NCI-H82 treated with DMSO at 0.1 percent for 48 hours (cell line): ENCODE data around the gene WDR31.
"Not testable (repeated sequence)": the region's sequence is repeated elsewhere in the genome, so short reads cannot be mapped to it uniquely, and the experiment has no call there.

Source experiments
- DNase-seq: peaks from one replicate; lab custom pipeline; 2025; ENCODE audit not compliant: unreplicated experiment; lab: John Stamatoyannopoulos, UW

WDR31 gene

DNA sequence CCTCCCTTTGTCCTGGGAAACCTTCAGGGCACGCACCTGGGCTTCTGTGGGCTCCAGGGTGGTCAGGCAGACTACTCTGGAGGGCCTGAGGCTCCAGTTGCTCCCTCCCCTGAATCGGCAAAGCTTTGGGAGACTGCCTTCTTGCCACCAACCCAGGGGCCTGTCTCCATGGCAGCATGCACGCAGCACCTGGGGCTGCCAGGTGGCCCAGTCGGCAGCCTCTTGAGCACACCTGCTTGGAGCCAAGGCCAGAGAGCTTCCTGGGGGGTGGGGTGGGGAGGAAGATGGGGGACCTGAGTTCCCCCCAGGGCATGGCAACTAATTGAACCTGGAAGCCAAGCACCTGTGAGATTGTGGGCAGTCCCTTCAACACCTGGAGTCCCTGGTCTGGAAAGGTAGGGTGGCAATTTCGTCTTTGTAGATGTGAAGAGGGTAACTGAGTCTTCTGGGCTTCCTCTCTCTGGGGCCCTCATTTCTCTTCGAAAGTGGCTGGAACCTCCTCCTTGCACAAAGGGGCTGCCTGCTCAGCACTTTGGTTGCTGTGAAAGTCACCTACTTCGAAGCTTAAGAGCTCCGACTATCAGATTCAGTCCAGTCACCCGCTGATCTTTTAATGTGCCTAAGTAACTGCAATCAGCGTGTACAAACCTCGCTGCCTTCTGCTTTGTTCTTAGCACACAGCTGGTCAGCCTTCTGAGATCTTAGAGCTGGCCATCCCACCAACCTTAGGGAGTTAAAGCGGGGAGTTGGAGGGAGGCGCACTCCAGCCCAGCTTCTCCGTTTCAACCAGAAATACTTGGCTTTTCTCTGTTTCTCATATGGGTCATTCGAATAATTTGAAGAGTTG lies 40.9 kb downstream of the WDR31 start:
- peak; percentile 79 for DNase-seq

DNA sequence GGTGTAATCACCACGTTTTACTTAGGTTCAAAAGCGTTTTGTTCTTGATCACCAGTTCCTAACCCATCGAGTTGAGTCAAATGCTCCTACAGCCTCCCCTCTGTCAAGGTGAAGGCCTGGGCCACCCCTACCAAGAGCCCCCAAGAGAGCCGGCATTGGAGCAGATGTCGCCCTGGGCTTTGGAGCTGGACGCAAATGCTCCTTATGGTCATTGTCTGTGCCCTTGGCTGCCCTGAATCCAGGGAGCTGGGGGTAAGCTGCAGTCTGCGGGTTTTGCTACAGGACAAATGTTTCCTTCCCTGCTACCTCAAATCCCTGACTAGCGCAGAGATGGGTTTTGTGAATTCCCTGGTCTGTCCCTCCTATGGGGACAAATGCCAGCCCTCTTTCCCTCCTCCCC lies 41.8 kb downstream of the WDR31 start:
- peak; percentile 16 for DNase-seq

DNA sequence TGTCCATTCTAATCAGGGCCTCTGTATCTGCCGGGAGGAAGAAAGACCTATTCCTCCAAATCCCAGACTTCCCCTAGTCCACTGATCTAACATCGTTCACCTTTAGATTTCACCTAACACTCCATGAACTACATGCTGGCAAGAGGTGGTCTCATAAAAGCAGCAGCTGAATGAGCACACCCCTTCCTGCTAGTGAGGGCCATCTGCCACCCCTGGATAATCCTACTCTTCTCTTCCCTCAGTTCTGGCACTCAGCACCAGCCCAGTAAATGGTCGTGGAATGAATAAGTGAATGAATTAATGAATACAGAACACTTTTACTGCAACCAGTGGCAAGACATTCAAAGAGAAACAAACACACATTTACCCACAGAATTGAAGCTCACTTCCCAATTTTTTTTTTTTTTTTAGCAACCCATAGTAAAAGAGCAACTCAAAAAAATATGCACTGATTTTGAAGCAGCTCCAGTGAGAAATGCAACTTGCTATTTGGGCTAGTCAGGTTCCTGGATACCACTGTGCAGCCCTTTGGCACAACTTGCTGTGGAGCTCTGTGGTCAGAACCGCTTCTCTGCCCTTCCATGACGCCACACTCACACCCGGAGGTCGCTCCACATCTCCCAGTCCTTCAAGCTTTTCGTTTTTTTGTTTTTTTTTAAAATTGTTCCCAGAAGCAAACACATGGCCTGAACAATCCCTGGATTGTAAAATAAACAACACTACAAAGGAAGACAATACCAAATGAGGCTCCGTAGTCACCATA lies 43.1 kb downstream of the WDR31 start:
- peak; percentile 79 for DNase-seq

DNA sequence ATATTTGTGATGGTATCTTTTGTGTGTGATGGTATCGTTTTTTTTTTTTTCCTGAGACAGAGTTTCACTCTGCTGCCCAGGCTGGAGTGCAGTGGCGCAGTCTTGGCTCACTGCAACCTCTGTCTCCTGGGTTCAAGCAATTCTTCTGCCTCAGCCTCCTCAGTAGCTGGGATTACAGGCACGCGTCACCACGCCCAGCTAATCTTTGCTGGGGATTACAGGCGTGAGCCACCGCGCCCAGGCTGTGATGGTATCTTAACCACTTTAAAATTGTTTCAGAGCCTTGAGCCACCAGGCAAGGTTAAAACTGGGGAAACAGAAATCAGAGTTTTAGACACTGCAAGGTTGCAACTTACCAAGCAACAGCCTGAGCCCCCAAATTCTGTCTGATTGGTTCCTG lies 43.8 kb downstream of the WDR31 start:
- DNase-seq, result not testable (repeated sequence)

DNA sequence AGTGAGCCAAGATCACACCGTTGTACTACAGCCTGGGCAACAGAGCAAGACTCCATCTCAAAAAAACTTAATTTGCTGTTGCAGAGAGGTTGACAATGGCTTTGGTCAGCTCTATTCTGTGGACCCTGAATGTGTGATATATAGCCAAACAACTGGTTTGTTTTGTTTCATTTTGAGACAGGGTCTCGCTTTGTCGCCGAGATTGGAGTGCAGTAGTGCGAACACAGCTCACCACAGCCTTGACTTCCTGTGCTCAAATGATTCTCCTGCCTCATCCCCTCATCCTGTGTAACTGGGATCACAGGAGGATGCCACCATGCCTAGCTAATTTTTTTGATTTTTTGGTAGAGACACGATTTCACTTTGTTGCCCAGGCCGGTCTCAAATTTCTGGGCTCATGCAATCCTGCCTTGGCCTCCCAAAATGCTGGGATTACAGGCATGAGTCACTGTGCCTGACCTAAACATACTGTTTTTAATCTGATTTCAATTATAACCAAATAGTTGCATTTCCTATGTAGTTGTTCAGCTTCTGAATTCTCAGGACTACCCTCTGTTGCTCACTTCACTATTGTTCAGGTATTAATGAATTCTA lies 46.7 kb downstream of the WDR31 start:
- no peak for DNase-seq

DNA sequence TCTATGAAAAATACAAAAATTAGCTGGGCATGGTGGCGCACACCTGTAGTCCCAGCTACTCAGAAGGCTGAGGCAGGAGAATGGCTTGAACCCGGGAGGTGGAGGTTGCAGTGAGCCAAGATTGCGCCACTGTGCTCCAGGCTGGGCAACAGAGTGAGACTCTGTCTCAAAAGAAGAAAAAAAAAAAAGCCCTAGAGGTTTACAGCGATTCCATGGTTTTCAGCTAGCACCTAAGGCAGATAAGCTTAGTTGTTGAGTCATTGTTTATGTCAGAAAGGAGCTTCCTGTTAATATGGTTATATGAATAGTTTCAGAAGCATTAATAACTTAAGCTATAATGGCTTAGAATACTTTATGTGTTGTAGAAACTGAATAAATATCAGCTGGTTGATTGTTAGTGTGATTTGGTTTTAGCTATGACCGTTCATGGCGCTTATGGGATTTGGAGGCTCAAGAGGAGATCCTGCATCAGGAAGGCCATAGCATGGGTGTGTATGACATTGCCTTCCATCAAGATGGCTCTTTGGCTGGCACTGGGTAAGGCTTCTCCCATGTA lies 49.9 kb downstream of the WDR31 start:
- no peak for DNase-seq

DNA sequence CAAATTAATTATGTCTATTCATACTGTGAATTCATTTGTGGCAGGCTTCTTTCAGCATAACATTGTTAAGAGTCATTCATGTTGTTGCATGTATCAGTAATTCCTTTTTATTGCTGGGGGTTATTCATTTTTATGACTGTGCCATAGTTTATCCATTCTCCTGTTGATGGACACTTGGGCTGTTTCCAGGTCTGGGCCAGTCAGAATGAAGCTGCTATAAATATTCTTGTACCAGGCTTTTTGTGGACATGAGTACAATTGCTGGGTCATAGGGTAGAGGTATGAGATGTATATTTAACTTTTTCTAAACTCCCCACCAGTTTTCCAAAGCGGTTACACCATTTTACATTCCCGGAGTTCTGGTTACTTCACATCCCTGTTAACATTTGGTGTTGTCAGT lies 51.0 kb downstream of the WDR31 start:
- no peak for DNase-seq

DNA sequence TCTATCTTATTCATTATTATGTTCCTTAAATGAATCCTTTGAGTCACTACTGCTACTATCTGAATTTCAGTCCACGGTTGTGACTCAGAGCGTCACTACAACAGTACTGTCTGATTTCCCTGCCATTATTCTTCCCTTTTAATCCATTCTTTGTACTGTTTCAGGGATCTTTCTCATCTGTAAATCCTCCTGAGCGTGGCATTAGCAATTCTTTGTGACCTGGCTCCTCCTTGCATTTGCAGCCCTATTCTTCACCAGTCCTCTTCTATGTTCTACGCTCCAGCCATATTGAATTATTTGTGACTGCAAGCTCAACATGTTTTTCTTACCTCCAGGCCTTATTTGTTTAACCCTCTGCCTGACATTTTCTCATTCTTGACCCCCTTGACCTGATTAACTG lies 58.7 kb downstream of the WDR31 start:
- DNase-seq, result no peak

DNA sequence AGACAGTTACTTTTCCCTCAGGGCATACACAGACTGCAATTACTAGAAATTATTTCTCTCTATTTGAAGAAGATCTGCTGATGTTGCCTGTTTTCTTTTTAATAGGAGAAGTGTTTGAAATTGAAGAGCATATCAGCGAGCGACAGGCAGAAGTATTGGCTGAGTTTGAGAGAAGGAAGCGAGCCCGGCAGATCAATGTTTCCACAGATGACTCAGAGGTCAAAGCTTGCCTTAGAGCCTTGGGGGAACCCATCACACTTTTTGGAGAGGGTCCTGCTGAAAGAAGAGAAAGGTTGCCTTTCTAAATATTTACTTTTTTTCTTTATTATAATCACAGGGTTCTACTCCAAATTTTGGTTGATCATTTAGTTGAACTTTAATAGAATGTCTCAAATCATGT lies 61.2 kb downstream of the WDR31 start:
- no peak for DNase-seq

DNA sequence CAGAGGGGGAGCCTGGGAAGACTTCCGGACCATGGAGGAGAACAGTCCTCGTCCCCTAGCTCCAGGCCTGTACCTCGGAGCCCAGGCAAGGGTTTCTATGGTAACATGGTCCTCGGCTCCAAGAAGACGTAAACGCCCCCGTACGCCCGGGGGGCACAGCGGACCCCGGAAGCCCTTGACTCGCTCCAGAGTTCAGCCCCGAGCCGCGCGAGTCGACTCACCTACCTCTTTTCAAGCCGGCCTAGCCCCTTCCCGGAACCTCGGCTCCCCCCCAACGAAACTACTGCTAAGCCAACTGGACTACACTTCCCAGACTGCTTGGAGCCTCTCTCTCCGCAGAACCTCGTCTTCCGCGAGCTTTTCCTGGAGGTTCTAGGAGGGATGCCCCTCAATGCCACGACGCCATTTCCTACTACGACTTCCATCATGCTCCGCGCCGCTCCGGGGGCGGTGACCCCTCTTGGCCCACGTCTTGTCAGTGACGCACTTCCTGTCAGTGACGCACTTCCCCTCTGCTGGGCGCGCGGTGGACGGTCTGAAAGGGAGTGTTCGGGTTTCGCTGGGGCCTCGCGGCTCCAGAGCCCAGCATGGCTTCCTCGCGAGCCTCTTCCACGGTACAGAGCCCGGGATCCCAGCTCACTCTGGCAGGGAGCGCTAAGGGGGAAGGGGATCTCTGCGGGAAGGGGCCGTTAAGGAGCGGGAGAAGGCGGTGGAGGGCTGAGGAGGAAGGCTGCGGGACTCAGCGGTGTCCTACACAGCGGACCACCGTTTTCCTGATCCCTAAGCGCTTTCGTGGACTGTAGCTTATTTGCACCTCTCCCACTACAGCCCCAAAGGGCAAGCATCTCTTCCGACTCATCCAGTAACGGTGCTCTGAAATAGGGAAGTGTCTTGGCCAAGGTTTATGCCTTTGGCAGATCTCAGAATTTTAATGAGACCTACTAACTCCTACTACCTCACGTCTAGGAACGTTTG lies 64.6 kb downstream of the WDR31 start, which contains the start of the genes CDC26 and PRPF4:
Gene CDC26, minus strand, starts transcription at position 416 of the 975 bp plus-strand sequence. CDS start 3,065 bp downstream, outside the sequence.
Gene PRPF4, plus strand, starts transcription at position 502 of the 975 bp plus-strand sequence. Its CDS starts 86 bp downstream, at position 588.
- DNase-seq, result peak; percentile 94

DNA sequence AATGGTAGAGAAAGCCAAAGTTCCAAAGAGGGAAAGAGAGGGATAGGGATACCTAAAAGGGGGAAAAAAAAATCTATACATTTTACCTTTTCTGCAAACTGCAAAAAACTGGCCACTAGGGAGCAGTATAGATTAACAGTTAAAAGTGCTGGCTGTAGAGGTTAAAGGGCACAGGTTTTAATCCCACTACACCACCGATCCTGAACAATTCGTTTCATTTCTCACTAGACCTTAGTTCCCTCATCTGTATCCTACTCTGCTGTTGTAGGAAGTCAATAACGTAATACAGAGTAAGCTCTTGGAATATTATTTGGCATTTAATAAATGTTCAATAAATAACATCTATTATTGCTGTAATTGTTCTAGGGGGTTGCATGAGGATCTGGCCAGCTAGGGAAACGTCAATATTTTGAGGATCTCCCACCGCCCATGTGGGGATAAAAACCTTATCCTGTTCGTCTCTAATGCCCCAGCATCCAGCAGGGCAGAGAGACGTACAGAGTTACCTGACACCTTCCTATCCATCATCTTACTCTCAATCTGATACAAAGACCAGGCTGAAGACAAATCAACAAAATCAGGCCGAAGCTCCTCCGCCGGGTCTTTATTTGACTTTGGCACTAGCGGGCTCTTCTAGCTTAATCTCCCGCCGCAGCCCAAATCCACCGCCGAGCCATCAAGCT lies 65.5 kb downstream of the WDR31 start:
- DNase-seq, result peak; percentile 54

DNA sequence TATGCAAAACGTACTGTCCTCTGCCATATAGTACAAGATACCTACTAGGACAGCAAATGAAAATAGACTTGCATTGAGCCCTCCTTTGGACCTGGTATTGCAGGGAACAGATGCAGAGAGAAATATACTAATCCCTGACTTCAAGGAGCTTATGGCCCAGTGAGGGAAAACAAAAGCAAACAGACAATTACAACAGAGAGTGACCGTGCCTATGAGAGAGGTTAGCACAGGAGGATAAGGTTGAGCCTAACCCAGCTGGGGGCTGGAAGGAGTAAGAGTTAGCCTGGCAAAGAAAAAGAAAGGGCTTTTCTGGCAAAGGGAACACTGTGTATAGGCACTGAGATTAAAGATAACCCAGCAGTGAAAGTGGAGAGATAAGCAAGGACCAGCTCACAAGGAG lies 70.2 kb downstream of the WDR31 start:
- peak; percentile 59 for DNase-seq

DNA sequence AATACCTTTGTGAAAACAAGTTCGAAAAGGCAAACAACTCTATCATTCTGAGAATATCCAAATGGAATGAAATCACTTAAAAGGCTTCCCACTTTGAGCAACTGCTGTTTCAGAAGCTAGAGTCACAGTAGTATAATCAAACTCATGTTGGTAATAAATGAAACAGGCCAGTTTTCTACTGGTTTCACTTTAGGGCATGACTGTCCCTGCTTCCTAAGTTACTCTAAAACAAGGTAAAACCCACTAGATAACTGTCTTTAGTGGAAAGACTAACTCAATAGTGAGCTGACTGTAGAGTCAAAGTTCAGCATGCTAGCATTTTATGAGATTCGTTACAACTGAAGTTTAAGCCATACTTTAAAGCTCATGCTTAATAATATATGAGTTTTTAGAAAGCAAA lies 70.7 kb downstream of the WDR31 start:
- DNase-seq, result no peak

DNA sequence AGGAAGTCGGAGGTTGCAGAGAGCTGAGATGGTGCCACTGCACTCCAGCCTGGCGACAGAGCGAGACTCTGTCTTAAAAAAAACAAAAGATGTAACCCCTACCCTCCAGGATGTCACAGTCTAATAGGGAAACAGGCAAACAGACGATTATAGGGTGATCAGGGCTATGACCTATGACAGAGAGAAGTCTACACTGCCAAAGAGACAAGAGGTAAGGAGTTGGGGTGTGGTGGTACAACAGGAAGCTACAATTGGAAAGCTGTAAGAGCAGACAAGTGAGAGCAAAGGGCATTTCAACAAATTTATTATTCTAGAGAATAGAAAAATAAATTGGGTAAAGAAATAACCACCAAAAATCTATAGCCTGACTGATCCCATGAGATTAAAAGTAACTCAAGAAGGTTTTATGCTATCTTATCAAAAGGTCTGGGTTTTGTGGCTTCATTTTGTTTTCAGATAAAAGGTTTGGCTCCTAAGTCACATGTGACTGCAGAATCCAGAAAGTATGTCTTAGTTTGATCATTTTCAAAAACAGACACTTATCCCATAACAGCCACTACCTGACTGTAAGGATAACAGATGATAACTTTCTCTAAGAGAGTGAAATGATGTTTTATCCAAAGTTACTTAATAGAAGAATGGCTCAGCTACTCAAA lies 72.0 kb downstream of the WDR31 start:
- DNase-seq, result no peak

DNA sequence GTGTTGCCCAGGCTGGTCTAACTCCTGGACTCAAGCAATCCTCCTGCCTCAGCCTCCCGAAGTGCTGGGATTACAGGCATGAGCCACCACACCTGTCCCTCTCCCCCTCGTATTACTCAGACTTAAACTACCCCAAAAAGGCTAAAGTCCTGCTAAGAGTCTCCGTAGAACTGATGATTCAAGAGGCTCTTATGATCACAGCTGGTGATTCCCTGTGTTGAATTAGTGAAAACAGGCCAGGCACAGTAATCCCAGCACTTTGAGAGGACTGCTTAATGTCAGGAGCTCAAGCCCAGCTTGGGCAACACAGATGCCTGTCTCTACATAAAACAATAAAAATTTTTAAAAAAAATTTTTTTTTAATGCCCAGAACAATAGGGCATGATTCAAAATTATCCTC lies 73.9 kb downstream of the WDR31 start:
- DNase-seq, result no peak
